CD4-positive, CD25-positive, alpha-beta regulatory T cell (primary cell): Measurements from ENCODE around the gene SLC25A6. TPM values are rescaled to one million over a fixed set of nuclear protein-coding genes. Genes with fewer than 3 reads are reported as not detected.
A peak's percentile ranks its signal among the peaks of the same experiment; 100 is the strongest.
"Not testable (repeated sequence)": the region's sequence is repeated elsewhere in the genome, so short reads cannot be mapped to it uniquely, and the experiment has no call there.

Source experiments
- ATAC-seq, 2 donors: fragments of 150-1000 bp; cut with Tn5 transposase; one replicate each; pipeline ENCODE4 v1.10.0; 2021; ENCODE audit warnings: low read depth in 2 of 2, moderate number of reproducible peaks in 2 of 2, moderate library complexity in 1 of 2
- DNase-seq, 3 donors: peaks; one replicate each; pipeline versions ENCODE4 v3.0.0 to v3.0.0-alpha.2; 2012 to 2022; ENCODE audit warnings: mixed read lengths in 1 of 3
- H3K27ac ChIP-seq: one replicate; pipeline ENCODE4 v1.7.0; 2013; ENCODE audit warnings: mild to moderate bottlenecking, low read length; ENCODE audit not compliant: insufficient read depth, poor library complexity, severe bottlenecking
- H3K27me3 ChIP-seq: one replicate; pipeline ENCODE4 v1.7.0; 2013; ENCODE audit warnings: low read length; ENCODE audit not compliant: control insufficient read depth, insufficient read depth
- H3K36me3 ChIP-seq: one replicate; pipeline ENCODE4 v1.7.0; 2013; ENCODE audit warnings: mild to moderate bottlenecking, low read length, moderate library complexity; ENCODE audit not compliant: control insufficient read depth, insufficient read depth
- H3K4me1 ChIP-seq: 2 replicates; pipeline ENCODE4 v1.7.0; 2013; ENCODE audit warnings: mild to moderate bottlenecking, low read length; ENCODE audit not compliant: insufficient read depth, control insufficient read depth, poor library complexity, severe bottlenecking
- H3K4me3 ChIP-seq: one replicate; pipeline ENCODE4 v1.7.0; 2013; ENCODE audit warnings: low read depth, mild to moderate bottlenecking, low read length, moderate library complexity
- H3K9me3 ChIP-seq, 2 experiments: 1 replicate in 1 of 2; 2 replicates in 1 of 2; pipeline ENCODE4 v1.7.0; 2013; ENCODE audit warnings: low read length in 2 of 2, mild to moderate bottlenecking in 1 of 2, moderate library complexity in 1 of 2; ENCODE audit not compliant: control insufficient read depth in 2 of 2
- H3K27ac Mint-ChIP-seq, 3 donors: one replicate each; pipeline ENCODE4 v1.8.0; 2020 to 2022; ENCODE audit warnings: mild to moderate bottlenecking in 3 of 3, mixed read lengths in 3 of 3, moderate library complexity in 2 of 3
- H3K27me3 Mint-ChIP-seq: one replicate; pipeline ENCODE4 v1.8.0; 2022; ENCODE audit warnings: mild to moderate bottlenecking, mixed read lengths
- H3K36me3 Mint-ChIP-seq: one replicate; pipeline ENCODE4 v1.8.0; 2020; ENCODE audit warnings: mixed read lengths
- H3K4me1 Mint-ChIP-seq, 4 donors: one replicate each; pipeline ENCODE4 v1.8.0; 2020 to 2022; ENCODE audit warnings: mixed read lengths in 4 of 4, mild to moderate bottlenecking in 1 of 4
- H3K4me3 Mint-ChIP-seq, 4 donors: one replicate each; pipeline ENCODE4 v1.8.0; 2020 to 2022; ENCODE audit warnings: mild to moderate bottlenecking in 4 of 4, mixed read lengths in 4 of 4, moderate library complexity in 3 of 4
- H3K9me3 Mint-ChIP-seq, 7 donors: one replicate each; pipeline ENCODE4 v1.8.0; 2020 to 2022; ENCODE audit warnings: mixed read lengths in 7 of 7, mild to moderate bottlenecking in 3 of 7, moderate library complexity in 2 of 7
- polyA plus RNA-seq, 4 donors: library from polyadenylated mRNA; unstranded; fragments of 300-500 nt; fragmentation: Illumina TruSeq; gene quantifications; one replicate each; pipeline ENCODE4 v1.2.3, GENCODE V29; 2021
- total RNA-seq: library from RNA; stranded (reverse); gene quantifications from one replicate; pipeline ENCODE4 v1.2.3, GENCODE V29; 2022

Gene SLC25A6
- total and polyA plus RNA-seq, 5 donors from 2014 or later = 277 to 535 (median 472) TPM

GRCh38 chrX:1411326-1411725, 19.4 kb upstream of the SLC25A6 start:
- H3K36me3 Mint-ChIP-seq = peaks cover 25% of the 10 kb centered on the region

GRCh38 chrX:1407035-1407434, 15.1 kb upstream of the SLC25A6 start:
- no peaks in the 10 kb centered on the region for H3K4me1 Mint-ChIP-seq
- H3K4me3 Mint-ChIP-seq = no peak overlapping the region
- ATAC-seq (no peak), DNase-seq (no peak)
- H3K36me3 Mint-ChIP-seq = peaks cover 8% of the 10 kb centered on the region
- Histone ChIP-seq H3K27ac (no peak overlapping the region), H3K4me3 (no peak overlapping the region), H3K36me3 (peaks cover 57% of the 10 kb centered on the region), H3K27me3 (no peaks in the 10 kb centered on the region), H3K9me3 (no peaks in the 10 kb centered on the region), H3K4me1 (no peaks in the 10 kb centered on the region)
- H3K27me3 Mint-ChIP-seq = no peaks in the 10 kb centered on the region
- H3K27ac Mint-ChIP-seq = no peak overlapping the region
- peaks cover 0 to 2% (median 0%) of the 10 kb centered on the region in 7 donors for H3K9me3 Mint-ChIP-seq

More at GRCh38 chrX:1411326-1411725, 19.4 kb upstream of the SLC25A6 start:
- ATAC-seq (no peak), DNase-seq (no peak)
- Histone ChIP-seq H3K36me3 (peaks cover 25% of the 10 kb centered on the region), H3K9me3 (no peaks in the 10 kb centered on the region), H3K27ac (no peak overlapping the region), H3K4me3 (no peak overlapping the region), H3K27me3 (no peaks in the 10 kb centered on the region), H3K4me1 (no peaks in the 10 kb centered on the region)
- no peak overlapping the region for H3K4me3 Mint-ChIP-seq
- peaks cover 0 to 3% (median 0%) of the 10 kb centered on the region in 4 donors for H3K4me1 Mint-ChIP-seq
- H3K27ac Mint-ChIP-seq = no peak overlapping the region
- no peaks in the 10 kb centered on the region for H3K27me3 Mint-ChIP-seq
- H3K9me3 Mint-ChIP-seq = peaks cover 0 to 2% (median 0%) of the 10 kb centered on the region in 7 donors

- not testable (repeated sequence) for H3K9me3 Mint-ChIP-seq, DNase-seq, H3K4me1 ChIP-seq, H3K27me3 ChIP-seq, H3K9me3 ChIP-seq, H3K36me3 Mint-ChIP-seq, H3K27ac ChIP-seq, H3K4me3 ChIP-seq, H3K27me3 Mint-ChIP-seq, H3K4me1 Mint-ChIP-seq, ATAC-seq, H3K27ac Mint-ChIP-seq, H3K4me3 Mint-ChIP-seq
- H3K36me3 ChIP-seq = peaks cover 49% of the 10 kb centered on the region
Measured at GRCh38 chrX:1405769-1406168, 13.9 kb upstream of the SLC25A6 start.

GRCh38 chrX:1403867-1404266, 12.0 kb upstream of the SLC25A6 start:
- H3K27ac ChIP-seq, H3K9me3 ChIP-seq, H3K27me3 Mint-ChIP-seq, H3K4me1 Mint-ChIP-seq, H3K27ac Mint-ChIP-seq, DNase-seq, ATAC-seq, H3K9me3 Mint-ChIP-seq, H3K4me3 ChIP-seq, H3K4me3 Mint-ChIP-seq, H3K36me3 Mint-ChIP-seq, H3K27me3 ChIP-seq, H3K4me1 ChIP-seq: not testable (repeated sequence)
- H3K36me3 ChIP-seq = peaks cover 49% of the 10 kb centered on the region

- H3K4me3 ChIP-seq = no peak overlapping the region
- DNase-seq (no peak), ATAC-seq (no peak)
- H3K9me3 ChIP-seq = no peaks in the 10 kb centered on the region
- Mint-ChIP-seq H3K9me3 (no peaks in the 10 kb centered on the region), H3K36me3 (no peaks in the 10 kb centered on the region), H3K27me3 (no peaks in the 10 kb centered on the region), H3K27ac (no peak overlapping the region), H3K4me3 (no peak overlapping the region), H3K4me1 (no peaks in the 10 kb centered on the region)
- H3K4me1 ChIP-seq = no peaks in the 10 kb centered on the region
- peaks cover 49% of the 10 kb centered on the region for H3K36me3 ChIP-seq
- H3K27ac ChIP-seq = no peak overlapping the region
- no peaks in the 10 kb centered on the region for H3K27me3 ChIP-seq
Measured at GRCh38 chrX:1403228-1403627, 11.3 kb upstream of the SLC25A6 start.

GRCh38 chrX:1401611-1402430, 9.9 kb upstream of the SLC25A6 start:
- no peaks in the 10 kb centered on the region for H3K4me1 ChIP-seq
- H3K27me3 ChIP-seq = no peaks in the 10 kb centered on the region
- peaks cover 37% of the 10 kb centered on the region for H3K36me3 ChIP-seq
- Mint-ChIP-seq H3K4me3 (no peak overlapping the region), H3K4me1 (no peaks in the 10 kb centered on the region), H3K27me3 (no peaks in the 10 kb centered on the region), H3K36me3 (no peaks in the 10 kb centered on the region), H3K27ac (peak overlapping the region in 1 of 3 donors; percentile 42), H3K9me3 (no peaks in the 10 kb centered on the region)
- no peaks in the 10 kb centered on the region for H3K9me3 ChIP-seq
- DNase-seq (no peak), ATAC-seq (no peak)
- no peak overlapping the region for H3K4me3 ChIP-seq
- H3K27ac ChIP-seq = no peak overlapping the region

- no peak overlapping the region for H3K27ac Mint-ChIP-seq
- no peak overlapping the region for H3K27ac ChIP-seq
- no peaks in the 10 kb centered on the region for H3K4me1 ChIP-seq
- ATAC-seq (no peak), DNase-seq (no peak)
- no peak overlapping the region for H3K4me3 Mint-ChIP-seq
- H3K4me3 ChIP-seq = no peak overlapping the region
- H3K27me3 ChIP-seq = no peaks in the 10 kb centered on the region
- H3K27me3 Mint-ChIP-seq = no peaks in the 10 kb centered on the region
- H3K4me1 Mint-ChIP-seq = peaks cover 0 to 2% (median 1%) of the 10 kb centered on the region in 4 donors
- H3K9me3 ChIP-seq = no peaks in the 10 kb centered on the region
- H3K36me3 ChIP-seq = peaks cover 30% of the 10 kb centered on the region
- H3K9me3 Mint-ChIP-seq = no peaks in the 10 kb centered on the region
- H3K36me3 Mint-ChIP-seq = peaks cover 4% of the 10 kb centered on the region
Measured at GRCh38 chrX:1400742-1401471, 9.0 kb upstream of the SLC25A6 start.
